NCI-H146 treated with DMSO at 0.1 percent for 48 hours (cell line): ENCODE measurements around the gene SNX13.

Experiments used
- DNase-seq: peaks from one replicate; lab custom pipeline; 2025; ENCODE audit not compliant: unreplicated experiment; lab: John Stamatoyannopoulos, UW

SNX13 gene

GRCh38 chr7:17792075-17792936 lies 148.0 kb downstream of the SNX13 start:
- no peak for DNase-seq

- no peak for DNase-seq
Measured at GRCh38 chr7:17787257-17787656, 153.0 kb downstream of the SNX13 start.

DNA sequence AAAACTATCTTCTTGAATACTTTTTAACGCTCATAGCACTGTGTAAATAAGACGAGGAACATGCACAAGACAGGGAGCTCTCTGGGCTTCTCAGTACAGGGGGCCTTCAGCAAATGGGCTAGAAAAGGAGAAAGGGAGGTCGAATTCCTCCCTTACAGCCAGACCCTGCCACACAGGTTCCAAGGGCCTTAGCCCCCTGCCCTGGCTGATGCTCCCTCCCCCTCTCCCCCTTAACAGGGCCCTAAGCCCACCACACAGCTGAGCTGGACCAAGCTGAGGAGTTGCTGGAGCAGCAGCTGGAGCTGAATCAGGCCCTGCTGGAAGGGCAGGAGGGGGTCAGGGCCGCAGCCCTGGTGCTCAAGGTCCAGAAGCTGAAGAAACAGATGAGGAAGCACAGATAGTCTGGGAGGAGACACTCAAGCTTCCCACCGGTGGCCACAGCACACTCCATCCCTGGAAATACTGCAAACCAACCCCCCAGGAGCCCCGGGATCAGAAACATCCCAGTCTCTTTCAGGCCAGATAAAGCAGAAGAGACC lies 153.9 kb downstream of the SNX13 start:
- no peak for DNase-seq

- DNase-seq: no peak
Measured at GRCh38 chr7:17782216-17782549, 158.1 kb downstream of the SNX13 start.

GRCh38 chr7:17781491-17782215 lies 158.6 kb downstream of the SNX13 start:
- no peak for DNase-seq

DNA sequence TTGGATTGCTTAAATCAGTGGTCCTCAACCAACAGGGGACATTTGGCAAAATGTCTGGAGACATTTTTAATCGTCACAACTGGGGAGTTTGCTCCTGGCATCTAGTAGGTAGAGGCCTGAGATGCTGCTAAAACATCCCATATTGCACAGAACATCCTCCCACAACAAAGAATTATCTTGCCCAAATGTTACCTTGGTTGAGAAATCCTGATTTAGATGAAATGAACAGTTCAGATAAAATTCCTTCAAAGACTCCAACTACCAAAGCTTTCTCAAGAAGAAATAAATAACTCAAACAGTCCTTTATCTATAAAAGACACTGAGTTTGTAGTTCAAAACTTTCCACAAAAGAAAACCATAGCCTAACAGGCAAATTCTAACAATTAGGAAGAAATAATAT lies 160.9 kb downstream of the SNX13 start:
- DNase-seq: no peak

- no peak for DNase-seq
Measured at GRCh38 chr7:17774716-17775288, 165.5 kb downstream of the SNX13 start.

- no peak for DNase-seq
Measured at GRCh38 chr7:17774248-17774647, 166.0 kb downstream of the SNX13 start.

DNA sequence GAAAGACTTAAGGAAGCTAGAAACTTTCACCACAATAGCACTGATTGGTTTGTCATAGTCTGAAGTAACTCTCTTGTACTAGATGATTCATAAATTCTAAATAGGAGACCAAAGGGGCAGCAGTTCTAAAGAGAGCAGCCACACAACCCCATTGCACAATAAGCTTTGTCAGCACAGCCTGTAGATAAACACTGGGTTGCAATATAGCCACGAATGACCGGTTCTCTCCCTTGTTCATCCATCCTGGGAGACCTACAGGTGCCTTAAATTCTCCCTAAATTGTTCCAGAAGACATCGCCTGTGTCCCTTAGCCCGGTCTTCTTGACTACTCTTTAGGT lies 167.0 kb downstream of the SNX13 start:
- DNase-seq: peak; percentile 2

- DNase-seq: peak; percentile 10
Measured at GRCh38 chr7:17772581-17773288, 167.6 kb downstream of the SNX13 start.

GRCh38 chr7:17771901-17772408 lies 168.3 kb downstream of the SNX13 start:
- no peak for DNase-seq

DNA sequence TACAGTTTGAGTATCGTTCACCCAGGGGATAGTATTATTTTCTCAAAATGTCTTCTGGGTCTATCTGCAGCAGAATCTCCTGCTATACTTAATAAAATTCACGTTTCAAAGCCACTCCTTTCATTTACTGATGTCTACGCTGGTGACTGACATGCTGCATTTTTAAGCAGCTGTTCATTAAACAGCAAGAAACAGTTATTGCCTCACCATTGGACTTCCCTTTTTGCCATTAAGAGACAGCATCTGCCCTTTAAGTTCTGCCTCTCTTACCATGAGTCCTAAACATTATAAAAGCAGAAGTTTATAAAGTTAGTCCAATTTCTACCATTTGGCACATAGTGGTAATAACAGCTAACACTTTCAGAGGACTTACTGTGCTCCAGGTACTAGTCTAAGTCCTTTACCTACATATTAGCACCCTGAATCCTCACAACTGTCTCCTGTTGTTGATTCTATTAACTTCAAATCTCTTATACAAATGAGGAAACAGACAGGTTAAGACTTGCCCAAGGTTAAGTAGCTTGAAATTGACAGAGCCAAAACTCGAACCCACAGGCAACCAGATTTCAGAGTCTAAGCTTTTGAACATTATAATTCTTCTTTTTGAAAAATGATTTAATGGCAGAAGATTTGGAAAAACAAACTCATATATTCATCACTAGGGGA lies 169.5 kb downstream of the SNX13 start:
- no peak for DNase-seq

DNA sequence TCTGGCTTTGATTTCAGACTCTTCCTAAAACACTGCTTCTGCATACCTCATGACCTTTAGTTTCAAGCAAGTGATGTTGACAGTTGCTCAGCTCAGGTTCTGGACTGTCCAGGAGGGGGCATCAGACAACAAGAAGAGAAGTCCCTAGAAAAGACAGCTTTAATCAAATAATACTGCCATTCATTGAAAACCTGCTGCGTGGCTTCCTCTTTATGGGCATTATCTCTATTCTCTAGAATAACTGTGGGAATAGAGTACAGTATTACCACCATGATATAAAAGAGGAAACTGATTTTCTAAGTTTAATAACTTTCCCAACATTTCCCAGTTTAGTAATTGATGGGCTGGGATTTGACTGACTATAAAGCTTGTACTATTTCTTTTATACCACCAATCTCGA lies 170.4 kb downstream of the SNX13 start:
- peak; percentile 55 for DNase-seq

DNA sequence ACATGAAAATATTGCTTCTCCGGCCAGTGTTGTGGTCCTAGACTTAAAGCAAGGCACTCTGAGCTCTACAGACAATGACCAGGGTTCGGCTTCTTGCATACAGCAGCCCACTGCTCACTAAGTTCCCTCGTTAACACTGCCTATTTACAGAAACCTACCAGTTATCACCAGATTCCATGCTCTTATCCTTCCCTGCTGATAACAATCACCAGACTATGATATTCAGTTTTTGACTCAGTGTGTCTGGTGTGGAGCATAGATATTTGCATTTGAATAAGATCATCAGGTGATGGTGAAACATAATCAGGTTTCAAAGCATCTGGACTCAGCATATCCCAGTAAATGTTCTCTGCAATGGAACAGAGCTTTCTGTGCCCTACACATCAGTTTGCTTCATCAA lies 182.3 kb downstream of the SNX13 start:
- no peak for DNase-seq

DNA sequence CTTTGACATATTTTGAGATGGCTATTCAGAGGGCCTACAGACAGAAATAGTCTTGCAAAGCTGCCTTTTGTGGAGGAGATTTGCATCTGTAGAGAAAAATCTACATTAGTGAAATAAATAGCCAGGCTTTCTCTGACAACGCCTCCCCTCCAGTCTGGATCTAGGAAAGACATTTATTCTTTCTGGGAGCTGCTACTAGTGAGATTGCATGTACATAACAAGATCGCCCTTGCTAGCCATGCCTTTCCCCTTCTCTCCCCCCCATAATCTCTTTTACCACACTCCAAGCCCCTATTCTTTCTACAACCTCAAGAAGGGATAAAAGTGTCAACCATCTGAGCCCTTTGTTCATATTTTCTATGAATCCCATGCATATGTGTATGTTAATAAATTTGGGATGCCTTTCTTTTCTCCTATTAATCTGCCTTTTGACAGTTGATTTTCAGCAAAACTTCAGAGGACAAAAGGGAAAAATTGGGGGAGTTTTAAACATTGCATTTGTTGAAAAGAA lies 194.2 kb downstream of the SNX13 start:
- DNase-seq: no peak

DNA sequence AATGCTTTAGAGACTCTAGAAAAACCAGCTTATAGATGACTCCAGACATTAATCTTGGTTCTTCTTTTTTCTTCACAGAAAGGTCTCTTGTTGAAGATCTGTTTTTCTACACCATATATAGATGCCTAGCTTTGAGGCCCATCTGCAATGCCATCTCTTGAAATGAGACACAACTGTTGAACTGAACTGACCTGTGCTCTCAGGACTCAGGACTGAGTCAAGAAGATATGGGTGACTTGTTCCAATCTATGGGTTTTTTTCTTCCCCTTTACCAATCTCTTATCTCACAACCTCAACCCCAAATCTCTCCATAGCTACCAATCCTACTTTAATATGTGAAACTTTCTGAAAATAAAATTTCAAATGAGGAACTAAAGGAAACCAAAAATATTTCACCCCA lies 194.7 kb downstream of the SNX13 start:
- DNase-seq: no peak

- DNase-seq: no peak
Measured at GRCh38 chr7:17743316-17743715, 197.0 kb downstream of the SNX13 start.

DNA sequence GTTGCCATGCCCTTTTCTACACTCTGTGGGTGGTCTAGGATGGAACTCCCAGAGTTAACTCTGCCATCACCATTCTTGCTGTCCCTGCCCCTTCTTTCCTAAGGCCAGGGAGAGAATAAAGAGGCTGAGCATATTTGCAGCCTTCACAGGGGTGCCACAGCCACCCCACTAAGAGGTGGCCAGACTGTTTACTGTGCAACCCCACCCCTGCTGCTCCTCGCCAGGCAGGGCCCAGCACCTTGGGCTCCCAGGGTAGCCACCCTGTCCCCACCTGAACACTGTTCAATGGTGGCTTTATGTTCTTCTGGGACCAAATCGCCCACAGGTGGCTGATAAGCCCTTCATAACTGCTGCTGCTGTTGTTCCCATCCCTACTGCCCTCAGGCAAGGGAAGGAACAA lies 198.9 kb downstream of the SNX13 start:
- DNase-seq: peak; percentile 82
